ENCODE measurements around the gene SHB.

SHB gene

GRCh38 chr9:37926737-37927118 is 142.3 kb downstream of the SHB start:
- no peak for DNase-seq

- no peak for DNase-seq
Measured at GRCh38 chr9:37925786-37926736, 143.0 kb downstream of the SHB start.

GRCh38 chr9:37925006-37925405 is 144.0 kb downstream of the SHB start:
- no peak for DNase-seq

GRCh38 chr9:37924538-37924937 is 144.5 kb downstream of the SHB start:
- no peak for DNase-seq

GRCh38 chr9:37923796-37924427 is 145.1 kb downstream of the SHB start:
- no peak for DNase-seq

- no peak for DNase-seq
Measured at GRCh38 chr9:37923118-37923795, 145.8 kb downstream of the SHB start.

- DNase-seq: no peak
Measured at GRCh38 chr9:37922363-37923117, 146.5 kb downstream of the SHB start.

- DNase-seq: no peak
Measured at GRCh38 chr9:37921546-37922300, 147.3 kb downstream of the SHB start.

- no peak for DNase-seq
Measured at GRCh38 chr9:37921168-37921510, 147.9 kb downstream of the SHB start.

- DNase-seq: no peak
Measured at GRCh38 chr9:37920471-37921167, 148.4 kb downstream of the SHB start.

- DNase-seq: no peak
Measured at GRCh38 chr9:37919956-37920335, 149.1 kb downstream of the SHB start.

- no peak for DNase-seq
Measured at GRCh38 chr9:37919246-37919955, 149.6 kb downstream of the SHB start.

- DNase-seq: no peak
Measured at GRCh38 chr9:37918665-37919170, 150.3 kb downstream of the SHB start.

- DNase-seq: no peak
Measured at GRCh38 chr9:37917801-37918664, 151.0 kb downstream of the SHB start.

GRCh38 chr9:37917313-37917731 is 151.7 kb downstream of the SHB start:
- no peak for DNase-seq

- no peak for DNase-seq
Measured at GRCh38 chr9:37916471-37917312, 152.3 kb downstream of the SHB start.

GRCh38 chr9:37915911-37916470 is 153.0 kb downstream of the SHB start:
- DNase-seq: no peak

- no peak for DNase-seq
Measured at GRCh38 chr9:37914701-37915358, 154.2 kb downstream of the SHB start.

All from activated T-cell treated with anti-CD3 and anti-CD28 coated beads for 4 hours (primary cell).